ENCODE results near the gene DCAF15.
"Not testable (repeated sequence)": the region's sequence is repeated elsewhere in the genome, so short reads cannot be mapped to it uniquely, and the experiment has no call there.

The DCAF15 gene

DNA sequence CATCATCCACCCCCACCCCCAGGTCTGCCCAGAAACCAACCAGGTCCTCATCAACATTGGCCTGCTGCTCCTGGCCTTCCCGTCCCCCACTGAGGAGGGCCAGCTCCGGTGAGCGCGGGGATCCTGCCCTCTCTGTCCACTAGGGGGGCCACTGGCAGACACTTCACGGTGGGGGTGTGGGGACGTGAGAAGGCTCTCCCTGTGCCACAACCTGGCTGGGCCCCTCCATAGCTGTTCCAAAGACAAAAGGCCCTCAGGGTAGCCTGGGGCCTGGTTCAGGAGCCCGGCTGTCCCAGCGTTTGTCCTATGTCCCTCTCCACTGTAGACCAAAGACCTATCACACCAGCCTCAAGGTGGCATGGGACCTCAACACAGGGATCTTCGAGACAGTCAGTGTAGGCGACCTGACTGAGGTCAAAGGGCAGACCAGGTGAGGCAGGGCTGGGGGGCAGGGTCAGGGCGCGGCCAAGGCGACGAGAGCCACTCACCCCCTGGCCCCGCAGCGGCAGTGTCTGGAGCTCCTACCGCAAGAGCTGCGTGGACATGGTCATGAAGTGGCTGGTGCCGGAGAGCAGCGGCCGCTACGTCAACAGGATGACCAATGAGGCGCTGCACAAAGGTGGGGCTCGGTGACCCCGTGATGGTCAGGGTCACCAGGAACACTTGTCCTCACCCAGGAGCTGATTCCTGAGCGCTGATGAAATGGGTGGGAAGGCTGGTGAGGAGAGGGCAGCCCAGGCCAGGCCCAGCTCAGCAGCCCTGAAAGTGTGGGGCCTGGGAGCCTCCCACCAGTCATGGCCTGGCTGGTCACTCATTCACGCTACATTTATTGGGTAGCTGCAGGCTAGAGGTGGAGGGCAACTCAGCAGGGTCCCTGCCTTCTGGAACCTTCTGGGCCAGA lies 7.9 kb downstream of the DCAF15 start:
- no peak for DNase-seq

DNA sequence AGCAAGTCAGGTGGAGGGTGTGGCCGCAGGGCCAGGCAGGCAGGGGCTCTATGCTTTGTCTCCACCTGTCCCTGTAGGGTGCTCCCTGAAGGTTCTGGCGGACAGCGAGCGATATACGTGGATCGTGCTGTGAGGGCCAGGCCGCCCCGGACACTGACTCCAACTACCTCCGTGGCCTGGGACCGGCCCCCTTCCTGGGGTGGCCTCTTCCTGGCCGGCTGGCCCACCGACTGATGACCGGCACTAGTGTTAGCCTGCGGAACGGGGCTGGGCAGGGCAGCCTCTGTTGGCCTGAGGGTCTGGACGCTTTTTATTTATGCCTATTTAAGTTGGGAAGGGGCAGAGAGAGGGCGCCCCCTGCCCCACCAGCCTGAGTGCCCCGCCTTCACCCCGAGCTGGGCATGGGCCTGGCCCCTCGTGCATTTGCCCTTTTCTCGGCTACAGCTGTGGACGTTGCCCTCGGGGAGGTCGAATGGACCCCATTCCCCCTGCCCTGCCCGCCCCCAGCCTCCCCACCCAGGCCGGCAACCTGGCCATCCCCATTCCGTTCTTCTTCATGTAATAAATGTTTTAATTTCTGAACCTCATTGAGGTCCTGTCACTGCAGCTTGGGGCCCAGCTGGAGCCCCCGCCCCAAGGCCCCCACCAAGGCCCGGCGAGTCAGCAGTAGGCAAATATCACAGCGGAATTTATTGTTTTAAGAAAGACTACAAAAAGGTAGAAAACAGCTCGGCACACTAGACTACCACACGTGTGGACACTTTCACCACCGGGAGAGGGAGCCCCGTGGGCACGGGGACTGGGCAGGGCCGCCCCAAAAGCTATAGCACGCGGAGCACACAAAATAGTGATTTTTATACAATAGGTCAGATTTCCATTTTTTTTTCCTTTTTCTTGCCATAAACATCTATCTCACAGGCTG lies 8.8 kb downstream of the DCAF15 start:
- DNase-seq, result no peak

DNA sequence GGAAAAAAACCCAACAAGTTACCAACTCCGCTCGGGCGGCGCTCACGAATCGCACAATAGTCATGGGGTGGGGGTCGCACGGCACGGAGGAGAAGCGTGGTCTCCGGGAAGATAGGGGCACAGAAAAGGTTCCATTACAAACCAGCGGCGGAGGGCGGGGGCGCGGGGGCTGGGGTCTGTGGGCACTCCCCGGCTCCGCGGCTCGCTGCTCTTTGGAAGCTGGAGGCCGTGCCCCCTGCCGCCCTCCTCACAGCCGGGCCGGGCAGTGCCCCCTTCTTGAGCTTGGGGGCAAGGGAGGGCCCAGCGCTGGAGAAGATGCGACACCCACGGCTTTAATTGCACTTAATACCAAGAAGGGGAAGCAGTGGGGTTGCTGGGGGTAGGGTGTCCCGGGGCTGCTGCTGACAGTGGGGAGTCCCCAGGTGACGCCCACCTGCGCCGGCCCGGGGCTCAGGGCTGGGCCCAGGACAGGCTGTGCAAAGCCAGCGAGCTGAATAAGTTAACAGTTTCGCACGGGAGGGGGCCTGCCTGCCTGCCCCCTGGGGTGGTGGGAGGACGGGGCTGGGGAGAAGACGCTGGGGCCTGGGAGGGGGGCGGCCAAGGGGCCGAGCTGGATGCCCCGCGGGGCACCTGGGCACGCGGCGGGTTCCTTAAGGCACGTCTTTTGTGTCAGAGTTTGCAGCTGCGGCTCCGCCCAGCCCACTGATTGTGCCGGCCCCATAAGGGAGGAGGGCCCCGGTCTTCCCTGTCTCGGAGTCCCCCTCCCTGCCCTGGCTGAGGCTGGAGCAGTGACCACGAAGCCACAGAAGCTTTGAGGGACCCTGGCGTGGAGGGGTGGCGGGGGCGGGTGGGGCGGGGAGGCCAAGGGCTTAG lies 9.8 kb downstream of the DCAF15 start:
- no peak for DNase-seq

DNA sequence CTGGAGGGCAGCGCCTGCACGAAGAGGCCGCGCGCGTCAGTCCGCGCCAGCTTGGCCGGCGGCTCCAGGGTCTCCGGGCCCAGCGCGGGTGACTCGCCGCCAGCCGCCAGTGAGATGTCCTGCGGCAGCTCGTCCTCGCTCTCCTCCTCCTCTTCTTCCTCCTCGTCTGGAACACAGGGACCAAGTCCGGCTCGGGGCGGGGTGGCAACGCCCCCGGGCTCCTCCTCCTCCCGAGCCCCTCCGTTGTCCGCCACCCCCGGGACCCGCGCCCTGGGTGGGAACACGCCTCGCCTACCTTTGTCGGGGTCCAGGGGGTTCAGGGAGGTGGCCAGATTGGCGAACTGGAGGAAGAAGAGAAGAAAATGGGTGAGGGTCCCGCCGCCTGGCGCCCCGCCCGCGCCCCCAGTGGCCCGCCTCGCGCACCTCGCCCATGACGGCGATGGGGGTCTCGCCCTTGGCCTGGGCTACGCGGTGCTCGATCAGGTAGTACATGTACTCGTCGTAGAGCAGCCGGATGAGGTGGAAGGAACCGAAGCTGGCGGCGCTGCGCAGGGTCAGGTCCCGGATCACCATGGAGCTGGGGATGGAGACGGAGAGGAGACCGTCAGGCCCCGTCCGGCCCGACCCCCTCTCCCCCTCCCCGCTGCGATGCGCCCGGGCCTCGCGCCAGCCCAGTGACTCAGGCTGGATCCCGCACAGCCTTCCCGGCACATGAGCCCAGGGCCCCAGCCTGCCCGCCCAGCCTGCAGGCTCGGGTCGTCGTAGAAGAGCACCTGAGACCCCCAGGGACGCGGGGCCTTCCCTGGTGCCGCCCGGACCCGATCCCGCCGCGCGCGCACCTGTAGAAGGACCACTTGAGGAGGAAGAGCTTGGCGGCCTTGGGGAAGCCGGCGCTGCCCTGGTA lies 10.6 kb downstream of the DCAF15 start:
- DNase-seq, result no peak

DNA sequence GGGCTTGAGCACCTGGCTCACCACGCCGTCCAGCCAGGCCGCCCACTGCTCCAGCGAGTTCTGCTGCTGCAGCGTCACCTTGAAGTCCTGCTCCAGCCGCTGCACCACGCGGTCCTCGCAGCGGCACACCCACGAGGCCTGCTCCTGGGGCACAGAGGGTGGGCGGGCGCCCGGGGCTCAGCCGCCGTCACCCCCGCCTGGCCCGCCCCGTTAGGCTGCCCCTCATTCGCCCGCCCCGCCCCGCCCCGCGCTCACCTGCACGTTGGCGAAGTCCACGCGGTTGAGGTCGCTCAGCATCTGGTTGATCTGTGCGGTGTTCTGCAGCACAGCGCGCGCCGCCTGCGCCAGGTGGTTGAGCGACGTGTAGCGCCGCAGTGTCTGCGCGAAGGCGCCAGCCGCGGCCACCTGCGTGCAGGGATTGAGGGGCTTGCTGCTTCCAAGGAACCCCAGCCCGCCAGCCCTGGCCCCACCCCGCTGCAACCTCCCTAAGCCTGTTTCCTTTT lies 11.3 kb downstream of the DCAF15 start:
- no peak for DNase-seq

DNA sequence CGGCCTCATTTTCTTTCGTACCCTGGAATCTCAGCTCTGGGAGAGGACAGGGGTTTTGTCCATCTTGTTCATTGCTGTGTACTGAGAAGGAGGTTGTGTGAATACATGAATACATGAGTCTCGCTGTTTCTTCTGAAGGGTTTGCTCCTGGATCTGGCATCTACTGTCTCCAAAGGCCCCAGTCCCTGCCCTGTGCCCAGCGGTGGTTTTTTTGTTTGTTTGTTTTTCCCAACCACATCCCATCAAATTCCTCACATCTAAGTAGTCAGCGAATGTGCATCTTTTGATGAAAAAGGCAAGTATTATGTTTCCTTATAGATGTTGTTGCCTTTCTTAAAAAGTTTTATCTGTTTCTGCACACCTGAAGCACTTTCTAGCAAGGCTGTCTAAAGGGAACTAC lies 12.5 kb downstream of the DCAF15 start:
- DNase-seq, result no peak

DNA sequence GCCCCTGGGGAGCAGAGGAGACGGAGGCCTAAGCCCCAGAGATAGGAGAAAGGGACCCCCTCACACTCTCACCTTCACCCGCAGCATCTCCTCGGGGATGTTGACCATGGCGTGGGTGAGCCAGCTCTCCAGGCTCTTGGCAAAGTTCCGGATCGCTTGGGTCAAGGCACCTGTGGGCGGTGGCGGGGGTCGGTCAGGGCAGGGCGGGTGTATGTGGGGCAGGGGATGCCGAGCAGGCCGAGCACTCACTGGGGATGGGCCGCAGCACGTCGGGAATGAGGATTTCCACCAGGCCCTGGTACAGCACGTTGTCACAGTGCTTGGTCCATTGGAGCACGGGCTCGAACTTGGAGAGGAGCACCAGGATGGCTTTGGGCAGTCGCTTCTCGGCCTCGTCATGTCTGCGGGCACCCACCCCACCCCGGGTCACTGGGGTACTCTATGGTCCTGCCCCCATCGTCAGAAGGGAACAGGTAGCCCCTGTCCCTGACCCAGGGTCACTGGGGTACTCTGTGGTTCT lies 13.1 kb downstream of the DCAF15 start:
- DNase-seq, result no peak

DNA sequence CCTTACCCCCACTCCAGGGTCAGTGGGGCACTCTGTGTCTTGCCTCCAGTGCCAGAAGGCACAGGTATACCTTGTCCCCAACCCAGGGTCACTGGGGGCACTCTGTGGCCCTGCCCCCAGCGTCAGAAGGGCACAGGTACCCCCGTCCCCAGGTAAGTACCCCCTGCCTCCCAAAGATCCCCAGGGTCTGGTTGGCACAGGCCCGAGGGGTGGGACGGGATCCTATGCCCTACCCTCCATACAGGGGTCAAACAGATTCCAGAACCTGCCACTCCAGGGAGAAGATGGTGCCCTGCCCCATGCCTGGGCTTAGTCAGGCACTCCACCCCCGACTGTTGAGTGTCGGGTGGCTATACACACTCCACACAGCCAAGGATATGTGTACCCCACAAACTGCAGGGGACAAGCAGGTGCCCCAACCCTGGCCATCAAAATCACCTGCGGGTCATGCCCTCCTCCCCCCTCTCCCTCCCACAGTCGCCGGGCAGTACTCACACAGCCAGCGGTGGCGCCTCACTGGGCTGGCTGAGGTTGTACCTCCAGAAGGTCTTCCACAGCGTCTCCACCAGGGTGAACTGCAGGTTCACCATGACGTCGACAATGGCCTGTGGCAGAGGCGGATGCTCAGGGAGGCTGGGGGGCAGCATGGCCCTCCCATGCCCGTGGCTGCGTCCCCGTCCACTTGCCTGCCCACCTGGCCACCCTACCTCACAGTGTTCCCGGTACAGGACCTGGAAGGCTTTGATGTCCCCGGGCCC lies 13.8 kb downstream of the DCAF15 start:
- DNase-seq, result no peak

DNA sequence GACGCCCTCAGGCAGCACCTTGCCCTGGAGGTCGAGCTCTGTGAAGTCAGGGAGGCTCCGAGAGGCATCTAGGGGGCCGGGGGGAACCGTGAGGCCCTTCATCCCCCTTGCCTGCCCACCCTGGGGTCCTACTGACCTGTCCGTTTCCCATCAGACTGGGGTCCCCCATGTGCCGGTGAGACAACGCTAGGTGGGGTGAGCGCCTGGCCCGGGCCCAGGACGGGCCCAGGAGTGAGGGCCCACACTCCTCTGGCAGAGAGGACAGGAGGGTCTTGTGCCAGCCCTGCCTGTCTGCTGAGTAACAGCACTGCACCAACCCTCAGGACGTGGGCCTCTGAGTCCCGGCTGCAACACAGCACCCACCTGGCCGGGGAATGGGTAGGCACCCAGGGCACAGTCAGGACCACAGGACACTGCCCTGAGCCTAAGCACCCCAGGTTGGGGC lies 14.4 kb downstream of the DCAF15 start:
- DNase-seq, result no peak

DNA sequence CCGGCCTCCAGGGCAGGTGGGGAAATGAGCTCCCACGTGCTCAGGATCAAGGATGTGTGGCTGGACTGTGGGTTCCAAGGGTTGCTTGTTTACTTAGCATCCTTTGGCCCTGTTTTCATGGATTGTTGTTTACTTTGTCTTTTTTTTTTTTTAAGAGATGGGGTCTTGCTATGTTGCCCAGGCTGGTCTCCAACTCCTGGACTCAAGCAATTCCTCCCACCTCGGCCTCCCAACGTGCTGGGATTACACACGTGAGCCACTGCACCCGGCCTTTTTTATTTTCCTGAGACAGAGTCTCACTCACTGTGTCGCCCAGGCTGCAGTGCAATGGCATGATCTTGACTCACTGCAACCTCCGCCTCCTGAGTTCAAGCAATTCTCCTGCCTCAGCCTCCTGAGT lies 14.9 kb downstream of the DCAF15 start:
- not testable (repeated sequence) for DNase-seq

DNA sequence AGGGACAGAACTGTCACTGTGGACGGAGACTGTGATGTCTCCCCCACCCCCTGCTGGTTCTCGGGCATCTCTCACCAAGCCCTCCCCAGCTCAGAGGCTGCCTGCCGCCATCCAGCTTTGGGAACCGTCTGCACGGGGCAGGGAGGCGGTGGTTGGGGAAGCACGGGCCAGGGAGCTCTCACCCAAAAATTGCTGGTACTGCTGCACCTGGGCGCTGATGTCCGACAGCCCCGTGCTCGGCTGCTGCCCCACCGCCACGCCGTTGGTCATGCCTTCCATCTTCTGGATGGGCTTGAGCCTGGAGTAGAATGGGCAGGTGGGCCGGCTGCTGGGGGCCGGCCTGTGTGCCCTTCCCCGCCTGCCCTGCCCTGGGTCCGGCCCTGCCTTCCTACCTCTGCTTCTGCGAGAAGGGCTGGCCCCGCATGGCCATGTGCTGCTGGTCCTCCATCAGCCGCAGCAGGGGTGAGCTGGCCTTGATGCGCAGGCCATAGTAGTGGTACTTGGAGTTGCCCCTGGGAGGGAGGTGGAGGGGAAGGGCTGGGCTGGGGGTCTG lies 16.1 kb downstream of the DCAF15 start:
- DNase-seq, result no peak

DNA sequence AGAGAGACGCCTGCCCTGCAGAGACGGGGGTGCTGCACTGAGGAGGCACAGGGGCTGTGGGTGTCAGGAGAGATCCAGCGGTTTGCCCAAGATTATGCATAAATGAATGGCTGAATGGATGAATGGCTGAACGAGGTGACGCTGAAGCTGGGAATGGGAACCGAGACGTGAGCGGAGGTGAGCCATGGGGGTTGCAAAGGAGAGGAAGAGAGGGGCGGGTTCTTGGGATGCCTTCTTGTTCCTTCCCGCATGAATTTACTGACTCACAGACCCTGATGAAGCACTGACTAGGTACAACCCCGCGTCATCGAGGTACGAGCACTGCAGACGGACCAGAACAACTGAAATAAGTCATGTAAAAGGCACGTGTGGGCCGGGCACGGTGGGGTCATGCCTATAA lies 16.7 kb downstream of the DCAF15 start:
- DNase-seq, result no peak

DNA sequence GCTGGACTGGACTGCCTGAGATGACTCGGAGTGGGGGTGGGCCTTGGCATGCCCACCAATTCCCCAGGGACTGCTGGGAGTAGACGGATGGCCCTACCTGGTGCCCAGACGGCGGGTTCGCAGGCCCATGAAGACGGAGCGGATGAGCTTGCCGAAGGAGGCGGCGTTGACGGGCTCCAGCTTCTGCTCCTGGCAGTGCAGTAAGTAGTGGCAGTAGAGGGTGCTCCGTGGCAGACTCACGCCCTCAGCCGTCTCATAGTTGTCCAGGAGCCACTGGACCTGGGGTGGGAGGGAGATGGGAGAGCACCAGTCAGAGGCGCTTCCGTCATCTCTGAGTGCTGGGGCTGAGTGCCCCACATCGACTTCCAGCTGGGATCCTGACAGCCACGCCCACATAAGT lies 17.6 kb downstream of the DCAF15 start:
- DNase-seq, result no peak

DNA sequence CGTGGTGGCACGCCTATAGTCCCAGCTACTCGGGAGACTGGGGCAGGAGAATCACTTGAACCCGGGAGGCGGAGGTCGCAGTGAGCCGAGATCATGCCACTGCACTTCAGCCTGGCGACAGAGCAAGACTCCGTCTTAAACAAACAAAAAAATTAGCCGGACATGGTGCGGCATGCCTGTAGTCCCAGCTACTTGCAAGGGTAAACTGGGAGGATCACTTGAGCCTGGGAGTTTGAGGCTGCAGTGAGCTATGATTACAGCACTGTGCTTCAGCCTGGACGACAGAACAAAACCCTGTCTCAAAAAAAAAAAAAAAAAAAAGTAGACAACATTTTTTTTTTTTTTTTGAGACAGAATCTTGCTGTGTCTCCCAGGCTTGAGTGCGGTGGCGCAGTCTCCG lies 19.6 kb downstream of the DCAF15 start:
- DNase-seq, result not testable (repeated sequence)

DNA sequence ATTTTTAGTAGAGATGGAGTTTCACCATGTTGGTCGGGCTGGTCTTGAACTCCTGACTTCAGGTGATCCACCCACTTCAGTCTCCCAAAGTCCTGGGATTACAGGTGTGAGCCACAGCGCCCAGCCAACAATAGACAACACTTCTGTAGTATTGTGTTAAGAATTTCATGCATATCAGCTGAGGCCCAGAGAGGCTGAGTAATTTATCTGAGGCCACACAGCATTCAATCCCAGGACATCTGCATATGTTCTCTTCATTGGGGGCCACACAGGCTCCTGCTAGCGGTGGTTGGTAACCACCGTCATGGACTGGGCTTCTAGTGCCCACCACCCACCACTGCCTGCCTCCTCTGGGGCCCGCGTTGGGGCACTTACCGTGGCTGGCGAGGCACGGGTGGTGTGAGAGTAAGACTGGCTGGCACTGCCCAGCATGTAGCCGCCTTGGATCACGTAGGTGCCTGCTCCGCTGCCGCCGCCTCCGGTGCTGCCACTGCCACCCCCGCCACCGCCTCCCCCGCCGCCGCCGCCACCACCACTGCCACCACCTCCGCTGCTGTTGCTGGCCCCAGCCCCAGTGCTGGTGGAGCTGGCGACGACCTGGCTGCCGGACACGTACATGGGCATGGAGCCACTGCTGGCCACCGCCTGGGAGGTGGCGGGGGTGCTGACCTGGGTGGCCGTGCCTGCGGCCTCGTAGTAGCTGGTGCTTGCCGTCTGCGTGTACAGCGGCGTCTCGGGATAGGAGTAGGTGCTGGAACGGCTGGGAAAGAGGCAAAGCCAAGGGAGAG lies 20.3 kb downstream of the DCAF15 start:
- DNase-seq, result no peak

DNA sequence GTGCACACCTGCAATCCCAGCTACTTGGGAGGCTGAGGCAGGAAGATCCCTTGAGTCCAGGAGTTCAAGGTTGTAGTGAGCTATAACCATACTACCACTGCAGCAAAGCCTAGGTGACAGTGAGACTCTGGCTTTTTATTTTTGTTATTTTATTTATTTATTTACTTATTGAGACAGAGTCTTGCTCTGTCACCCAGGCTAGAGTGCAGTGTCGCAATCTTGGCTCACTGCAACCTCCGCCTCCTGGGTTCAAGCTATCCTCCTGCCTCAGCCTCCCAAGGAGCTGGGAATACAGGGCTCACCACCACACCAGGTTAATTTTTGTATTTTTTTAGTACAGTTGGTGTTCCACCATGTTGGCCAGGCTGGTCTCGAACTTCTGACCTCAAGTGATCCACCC lies 21.2 kb downstream of the DCAF15 start:
- not testable (repeated sequence) for DNase-seq

DNA sequence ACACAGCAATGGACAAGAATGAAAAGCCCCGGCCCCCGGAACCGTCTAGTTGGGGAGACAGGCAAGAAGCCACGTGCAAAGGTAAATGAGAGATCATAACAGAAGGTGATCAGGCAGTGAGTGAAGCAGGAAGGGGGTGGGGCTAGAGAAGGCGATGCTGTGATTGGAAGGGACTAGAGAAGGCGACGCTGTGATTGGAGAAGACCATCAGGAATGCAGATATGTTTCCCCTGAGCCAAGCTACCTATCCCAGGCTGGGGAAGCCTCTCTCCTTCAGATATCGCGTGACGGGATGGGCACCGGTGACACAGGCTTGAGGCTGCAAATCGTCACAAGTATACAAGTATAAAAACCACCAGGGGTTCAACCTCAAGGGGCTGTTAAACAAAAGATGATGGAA lies 21.8 kb downstream of the DCAF15 start:
- DNase-seq, result no peak

DNA sequence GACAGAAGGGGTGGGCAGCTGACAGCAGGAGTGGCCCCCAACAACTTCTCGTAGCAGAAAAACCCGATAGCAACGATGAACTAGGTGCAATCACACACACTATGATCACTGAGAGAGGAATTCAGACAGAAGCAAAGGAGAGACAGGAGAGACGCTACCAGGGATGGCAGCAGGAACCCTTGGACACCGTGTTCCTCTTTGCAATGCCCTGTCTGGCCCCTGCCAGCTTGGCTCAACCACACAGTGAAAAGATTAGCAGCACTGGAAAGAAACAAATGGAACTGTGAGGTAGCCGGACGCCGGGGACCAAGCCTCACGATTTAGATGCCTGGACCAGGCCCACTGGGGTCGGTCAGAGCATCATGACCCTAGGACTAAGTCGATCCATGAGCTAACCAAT lies 23.6 kb downstream of the DCAF15 start:
- no peak for DNase-seq

DNA sequence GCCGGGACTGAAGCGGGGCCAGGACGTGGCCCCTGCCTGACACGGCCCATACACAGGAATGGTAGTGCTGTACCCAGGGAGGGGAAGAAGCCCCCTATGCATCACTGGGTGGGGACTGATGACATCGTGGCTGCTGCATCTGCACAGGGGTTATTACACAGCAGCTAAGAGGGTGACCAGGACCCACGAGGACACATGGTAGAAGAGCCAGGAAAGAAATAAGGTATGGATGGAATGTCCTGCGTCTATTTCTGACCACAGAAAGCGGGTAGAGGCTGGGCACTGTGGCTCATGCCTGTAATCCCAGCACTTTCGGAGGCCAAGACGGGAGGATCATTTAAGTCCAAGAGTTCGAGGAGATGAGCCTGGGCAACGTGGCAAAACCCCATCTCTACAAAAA lies 24.1 kb downstream of the DCAF15 start:
- no peak for DNase-seq
